Left lung (tissue), 10 donors: ENCODE data around the gene LARGE1. TPM values are rescaled to one million over a fixed set of nuclear protein-coding genes. Genes with fewer than 3 reads are reported as not detected.

Experiments
- ATAC-seq: fragments of 200-7000 bp; cut with Tn5 transposase; one replicate; pipeline ENCODE4 v1.9.1; 2020; ENCODE audit warnings: moderate library complexity
- DNase-seq, 4 donors: peaks; one replicate each; pipeline ENCODE4 v3.0.0-alpha.2; 2013 to 2020
- H3K27ac ChIP-seq, 2 donors: fragments of 200-600 bp; sonication (generic) in 1 of 2; one replicate each; pipeline versions ENCODE4 v1.5.0 to v1.8.0; 2020 to 2021
- H3K27me3 ChIP-seq, 2 donors: fragments of 200-600 bp; sonication (generic) in 1 of 2; one replicate each; pipeline versions ENCODE4 v1.5.0 to v1.8.0; 2020 to 2021
- H3K36me3 ChIP-seq, 2 donors: fragments of 200-600 bp; sonication (generic) in 1 of 2; one replicate each; pipeline versions ENCODE4 v1.5.0 to v1.8.0; 2020 to 2021
- H3K4me1 ChIP-seq, 2 donors: fragments of 200-600 bp; one replicate each; pipeline ENCODE4 v1.8.0; 2021
- H3K4me3 ChIP-seq, 2 donors: fragments of 200-600 bp; sonication (generic) in 1 of 2; one replicate each; pipeline versions ENCODE4 v1.5.0 to v1.8.0; 2020 to 2021; ENCODE audit warnings: mild to moderate bottlenecking in 1 of 2
- H3K9me3 ChIP-seq, 2 donors: fragments of 200-600 bp; sonication (generic) in 1 of 2; one replicate each; pipeline versions ENCODE4 v1.5.0 to v1.8.0; 2020 to 2021
- CTCF ChIP-seq, 2 donors: fragments of 200-600 bp; sonication (generic) in 1 of 2; IDR thresholded peaks; one replicate each; pipeline versions ENCODE4 v1.5.0 to v1.8.0; 2021; ENCODE audit warnings: antibody characterized with exemption in 2 of 2
- intact Hi-C, 2 donors: fragments of 100-400 bp; cut with DNase I; formaldehyde crosslinking; loops; one replicate each; pipeline versions ENCODE4 v1.11.2 to v1.14.2; 2022
- polyA plus RNA-seq, 6 donors: library from polyadenylated mRNA; unstranded; fragments of 120-200 nt; gene quantifications; one replicate each; pipeline ENCODE4 v1.2.1, GENCODE V29; 2013; ENCODE audit not compliant: insufficient read length in 6 of 6
- total RNA-seq, 2 donors: library from RNA; stranded (reverse); fragmentation: NEBNext Ultra II Directional; extraction: Animal tissue kit (Norgen Biotek cat#: 25700); gene quantifications; one replicate each; pipeline ENCODE4 v1.2.1, GENCODE V29; 2021
- donor health status: DM: no; HTN: yes; CAD: no.
- donor health status: DM: no; HTN: no; CAD: no.

Gene LARGE1
- total and polyA plus RNA-seq, 8 donors = 22.4 to 36.1 (median 33.2) TPM

- no peak for TF ChIP-seq CTCF (IDR thresholded peaks at IDR 0.05)
- DNase-seq (no peak), ATAC-seq (no peak)
- Histone ChIP-seq H3K4me3 (no peak overlapping the region), H3K27me3 (no peaks in the 10 kb centered on the region), H3K27ac (no peak overlapping the region), H3K9me3 (no peaks in the 10 kb centered on the region), H3K36me3 (no peaks in the 10 kb centered on the region), H3K4me1 (no peaks in the 10 kb centered on the region)
- intact Hi-C loops = no loop called here
Observed at GRCh38 chr22:33325232-33326004, 594.9 kb downstream of the LARGE1 start.

GRCh38 chr22:33324228-33324627, 596.0 kb downstream of the LARGE1 start:
- no peaks in the 10 kb centered on the region for H3K9me3 ChIP-seq
- no peak overlapping the region for H3K27ac ChIP-seq
- H3K27me3 ChIP-seq = no peaks in the 10 kb centered on the region
- intact Hi-C loops = no loop called here
- H3K4me1 ChIP-seq = no peaks in the 10 kb centered on the region
- no peak for DNase-seq
- TF ChIP-seq CTCF (IDR thresholded peaks at IDR 0.05) = no peak
- no peaks in the 10 kb centered on the region for H3K36me3 ChIP-seq
- H3K4me3 ChIP-seq = no peak overlapping the region
- no peak for ATAC-seq

GRCh38 chr22:33321466-33321865, 598.8 kb downstream of the LARGE1 start:
- no peak for TF ChIP-seq CTCF (IDR thresholded peaks at IDR 0.05)
- intact Hi-C loops = no loop called here
- no peaks in the 10 kb centered on the region for H3K9me3 ChIP-seq
- no peak for DNase-seq
- H3K27ac ChIP-seq = no peak overlapping the region
- H3K4me1 ChIP-seq = no peaks in the 10 kb centered on the region
- no peak overlapping the region for H3K4me3 ChIP-seq
- H3K36me3 ChIP-seq = no peaks in the 10 kb centered on the region
- H3K27me3 ChIP-seq = no peaks in the 10 kb centered on the region
- no peak for ATAC-seq

GRCh38 chr22:33315954-33316353, 604.3 kb downstream of the LARGE1 start:
- TF ChIP-seq CTCF (IDR thresholded peaks at IDR 0.05) = no peak
- Histone ChIP-seq H3K36me3 (no peaks in the 10 kb centered on the region), H3K9me3 (no peaks in the 10 kb centered on the region), H3K4me3 (no peak overlapping the region), H3K4me1 (no peaks in the 10 kb centered on the region), H3K27me3 (no peaks in the 10 kb centered on the region), H3K27ac (no peak overlapping the region)
- DNase-seq = no peak
- no peak for ATAC-seq
- intact Hi-C loops = no loop called here

GRCh38 chr22:33315117-33315516, 605.2 kb downstream of the LARGE1 start:
- Histone ChIP-seq H3K9me3 (no peaks in the 10 kb centered on the region), H3K27ac (no peak overlapping the region), H3K27me3 (no peaks in the 10 kb centered on the region), H3K4me3 (no peak overlapping the region), H3K36me3 (no peaks in the 10 kb centered on the region), H3K4me1 (no peaks in the 10 kb centered on the region)
- ATAC-seq (no peak), DNase-seq (no peak)
- intact Hi-C loops = no loop called here
- no peak for TF ChIP-seq CTCF (IDR thresholded peaks at IDR 0.05)
